SK-N-DZ (cell line): ENCODE measurements around the gene FOXL2NB.

Experiments used
- DNase-seq: peaks from one replicate; pipeline ENCODE4 v3.0.0-alpha.2; 2015; ENCODE audit warnings: low spot score

FOXL2NB gene

DNA sequence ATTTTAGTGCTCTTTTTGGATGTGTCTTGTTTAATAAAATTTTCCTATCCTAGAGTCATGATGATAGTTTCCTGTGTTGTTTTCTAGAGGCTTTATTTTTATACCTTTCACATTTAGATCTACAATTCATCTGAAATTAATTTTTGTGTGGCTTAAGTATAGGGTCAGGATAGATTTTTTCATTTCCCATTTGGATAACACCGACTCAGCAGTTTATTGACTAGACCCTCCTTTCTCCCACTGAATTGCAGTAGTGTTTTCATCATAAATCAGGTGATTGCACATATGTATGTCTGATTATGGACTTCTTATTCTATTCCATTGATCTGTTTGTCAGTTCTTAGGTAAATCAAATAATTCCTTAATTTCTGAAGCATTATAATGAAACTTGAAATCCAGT lies 48.7 kb downstream of the FOXL2NB start:
- DNase-seq = no peak
